NB4 (cell line): ENCODE data around the gene GIT2.
A peak's percentile ranks its signal among the peaks of the same experiment; 100 is the strongest.

Experiments used
- DNase-seq: peaks from one replicate; pipeline ENCODE4 v3.0.0; 2010; ENCODE audit warnings: low read depth
- H3K4me3 ChIP-seq: one replicate; pipeline ENCODE4 v1.5.1; 2011; ENCODE audit warnings: mild to moderate bottlenecking, low read depth, low read length, moderate library complexity
- CTCF ChIP-seq: IDR thresholded peaks from one replicate; pipeline ENCODE4 v1.5.1; 2012; ENCODE audit warnings: low read depth, low read length
- MAX ChIP-seq: IDR thresholded peaks from 2 replicates; pipeline ENCODE4 v1.6.1; 2011; ENCODE audit warnings: low read depth, low read length
- MYC ChIP-seq: IDR thresholded peaks from 2 replicates; pipeline ENCODE4 v1.6.1; 2011; ENCODE audit warnings: low read depth, low read length
- POLR2A ChIP-seq: IDR thresholded peaks from 2 replicates; pipeline ENCODE4 v1.6.1; 2011; ENCODE audit warnings: mild to moderate bottlenecking; ENCODE audit not compliant: insufficient read length; ENCODE audit errors: extremely low read depth

GIT2 gene

GRCh38 chr12:109995361-109995685, 845 bp downstream of the GIT2 start:
- TF ChIP-seq CTCF (no peak), MYC (no peak), MAX (no peak), POLR2A (no peak)
- peak overlapping the region; percentile 74 for H3K4me3 ChIP-seq
- DNase-seq = no peak

GRCh38 chr12:109994401-109995175, 1.6 kb downstream of the GIT2 start:
- DNase-seq = peak; percentile 66
- peak; percentile 41 for TF ChIP-seq MAX
- TF ChIP-seq CTCF = no peak
- peak overlapping the region; percentile 74 for H3K4me3 ChIP-seq

GRCh38 chr12:109993091-109993490, 3.1 kb downstream of the GIT2 start:
- no peak for DNase-seq
- TF ChIP-seq MYC (no peak), CTCF (no peak), POLR2A (no peak), MAX (no peak)
- H3K4me3 ChIP-seq = peak overlapping the region; percentile 74

GRCh38 chr12:109991586-109991985, 4.6 kb downstream of the GIT2 start:
- TF ChIP-seq MAX (no peak), MYC (no peak), CTCF (no peak), POLR2A (no peak)
- no peak overlapping the region for H3K4me3 ChIP-seq
- no peak for DNase-seq

GRCh38 chr12:109989380-109989779, 6.8 kb downstream of the GIT2 start:
- TF ChIP-seq CTCF (no peak), POLR2A (no peak), MAX (no peak), MYC (no peak)
- DNase-seq = no peak
- H3K4me3 ChIP-seq = no peak overlapping the region
